Measurements from ENCODE around the gene VGLL4.

Gene VGLL4

GRCh38 chr3:11627612-11628011, 16.1 kb downstream of the VGLL4 start:
- DNase-seq (ENCODE audit: low read depth) = no peak

DNA sequence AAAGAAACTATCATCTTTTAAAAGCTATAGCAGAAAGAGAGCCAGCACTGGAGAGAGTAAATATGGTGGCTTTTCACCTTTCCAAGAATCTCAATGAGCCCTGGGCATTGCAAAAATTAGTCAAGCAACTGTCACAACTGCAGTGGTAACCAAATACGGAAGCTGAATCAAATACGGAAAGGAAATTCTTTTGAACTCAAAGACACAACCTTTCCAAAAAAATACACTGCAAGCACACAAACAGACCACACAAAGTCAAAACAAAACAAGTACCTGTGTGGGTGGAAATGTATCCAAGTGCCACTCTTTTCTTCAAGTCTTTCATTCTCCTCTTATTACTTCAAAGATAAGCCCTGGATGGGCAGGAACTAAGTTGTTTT, 17.6 kb downstream of the VGLL4 start:
- DNase-seq (ENCODE audit: low read depth) = no peak

DNA sequence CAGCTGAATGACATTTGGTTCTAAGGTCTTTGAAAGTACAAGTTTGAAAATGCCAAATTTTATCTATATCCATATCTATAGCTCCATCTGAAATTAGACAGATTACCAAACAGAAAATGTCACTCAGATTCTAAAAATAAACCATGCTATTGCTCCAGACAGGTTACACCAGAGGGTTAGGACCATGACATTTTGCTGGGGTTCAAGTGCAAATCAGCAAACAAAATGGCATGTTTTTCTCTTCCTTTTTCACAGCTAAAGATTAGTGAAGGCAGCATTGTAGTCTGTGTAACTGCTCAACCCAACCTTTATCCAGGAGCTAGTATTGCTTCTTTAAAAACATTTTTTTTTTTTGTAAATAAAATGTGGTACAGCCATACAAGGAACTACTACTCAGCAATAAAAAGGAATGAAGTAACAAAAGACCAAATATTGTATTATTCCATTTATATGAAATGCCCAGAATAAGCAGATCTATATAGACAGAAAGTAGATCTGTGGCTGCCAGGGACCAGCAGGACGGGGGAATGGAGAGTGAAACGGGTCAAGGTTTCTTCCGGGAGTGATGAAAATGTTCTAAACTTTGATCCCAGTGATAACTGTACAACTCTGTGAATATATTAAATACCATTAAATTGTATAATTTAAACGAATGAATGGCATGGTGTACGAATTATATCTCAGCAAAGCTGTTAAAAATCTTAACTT, 18.2 kb downstream of the VGLL4 start:
- DNase-seq (ENCODE audit: low read depth) = no peak

DNA sequence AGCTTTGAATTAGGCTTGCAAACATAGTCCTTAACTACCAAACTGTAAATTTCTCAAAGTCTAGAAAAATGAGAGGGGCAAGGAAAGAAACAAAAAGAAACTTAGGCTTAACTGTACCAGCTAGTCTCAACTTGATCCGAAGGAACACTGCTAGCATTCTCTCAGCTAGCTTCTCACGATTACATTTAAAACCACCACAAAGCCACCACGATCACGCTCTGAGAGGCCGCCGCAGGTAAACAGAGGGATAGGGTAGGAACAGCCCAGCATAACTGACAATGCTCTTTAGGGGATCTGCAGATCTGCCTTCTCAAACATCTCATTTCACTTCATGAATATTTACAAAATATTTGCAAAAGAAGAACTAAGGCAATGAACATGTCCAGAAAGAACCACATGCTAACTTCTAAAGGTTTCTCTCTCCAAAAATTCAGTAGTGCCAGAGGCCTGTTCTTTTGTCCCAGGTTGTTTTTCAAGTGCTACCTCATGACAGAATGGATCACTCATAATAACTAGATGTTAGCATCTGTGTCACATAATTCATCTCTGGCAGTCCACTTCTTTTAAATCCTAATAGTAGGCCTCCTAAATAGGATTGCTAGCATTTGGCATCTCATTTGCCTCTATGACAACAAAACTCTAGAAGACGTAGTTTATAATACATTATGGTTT, 18.9 kb downstream of the VGLL4 start:
- no peak for DNase-seq (ENCODE audit: low read depth)

- peak; percentile 46 for DNase-seq (ENCODE audit: low read depth)
Observed at GRCh38 chr3:11624161-11624560, 19.6 kb downstream of the VGLL4 start.

- DNase-seq (ENCODE audit: low read depth) = no peak
Observed at GRCh38 chr3:11622586-11623550, 20.8 kb downstream of the VGLL4 start.

DNA sequence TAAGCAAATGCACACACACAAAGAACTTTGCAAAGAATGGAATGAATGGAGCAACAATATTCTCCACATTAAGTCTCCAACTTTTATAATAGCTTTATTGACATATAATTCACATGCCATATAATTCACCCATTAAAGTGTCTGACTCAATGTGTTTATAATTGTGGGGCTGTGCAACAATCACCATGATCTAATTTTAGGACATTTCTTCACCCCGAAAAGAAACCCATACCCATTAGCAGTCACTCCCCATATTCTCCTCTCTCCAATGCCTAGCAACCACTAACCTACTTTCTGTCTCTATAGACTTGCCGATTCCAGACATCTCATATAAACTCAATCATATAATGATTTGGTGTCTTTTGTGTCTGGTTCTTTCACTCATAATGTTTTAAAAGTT, 22.6 kb downstream of the VGLL4 start:
- DNase-seq (ENCODE audit: low read depth) = no peak

GRCh38 chr3:11619946-11620652, 23.6 kb downstream of the VGLL4 start:
- no peak for DNase-seq (ENCODE audit: low read depth)

- DNase-seq (ENCODE audit: low read depth) = no peak
Observed at GRCh38 chr3:11619461-11619860, 24.3 kb downstream of the VGLL4 start.

- DNase-seq (ENCODE audit: low read depth) = no peak
Observed at GRCh38 chr3:11618904-11619303, 24.8 kb downstream of the VGLL4 start.

GRCh38 chr3:11616551-11616950, 27.2 kb downstream of the VGLL4 start:
- no peak for DNase-seq (ENCODE audit: low read depth)

DNA sequence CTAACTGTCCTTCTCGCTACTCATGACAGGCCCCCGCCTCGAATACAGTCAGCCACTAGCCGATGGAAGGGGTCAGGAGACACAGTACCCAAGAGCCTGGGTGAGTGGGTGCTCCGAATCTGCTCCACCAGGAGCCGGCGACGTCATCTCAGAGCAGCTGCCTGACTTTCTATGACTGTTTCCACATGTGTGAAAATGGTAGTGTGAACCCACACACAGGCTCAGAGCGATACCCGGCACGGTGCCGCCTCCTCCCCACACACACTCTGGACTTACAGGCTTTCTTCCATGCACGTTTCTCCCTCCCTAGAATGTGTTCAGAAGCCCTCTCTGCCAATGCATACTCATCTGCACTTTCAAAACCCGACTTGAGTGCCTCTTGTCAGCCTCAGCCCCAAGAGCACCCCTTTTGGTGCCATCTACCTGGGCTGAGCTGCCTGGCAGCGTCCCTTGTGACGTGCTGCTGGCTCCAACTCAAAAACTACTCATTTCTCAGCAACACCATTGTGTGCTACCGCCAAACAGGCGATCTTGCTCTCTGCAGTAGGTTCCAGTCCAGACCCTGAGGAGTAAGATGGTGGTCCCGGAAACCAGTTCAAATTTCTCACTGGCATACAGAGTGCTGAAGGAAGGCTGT, 29.7 kb downstream of the VGLL4 start:
- no peak for DNase-seq (ENCODE audit: low read depth)

GRCh38 chr3:11613319-11613718, 30.4 kb downstream of the VGLL4 start:
- no peak for DNase-seq (ENCODE audit: low read depth)

GRCh38 chr3:11612515-11613188, 31.1 kb downstream of the VGLL4 start:
- no peak for DNase-seq (ENCODE audit: low read depth)

DNA sequence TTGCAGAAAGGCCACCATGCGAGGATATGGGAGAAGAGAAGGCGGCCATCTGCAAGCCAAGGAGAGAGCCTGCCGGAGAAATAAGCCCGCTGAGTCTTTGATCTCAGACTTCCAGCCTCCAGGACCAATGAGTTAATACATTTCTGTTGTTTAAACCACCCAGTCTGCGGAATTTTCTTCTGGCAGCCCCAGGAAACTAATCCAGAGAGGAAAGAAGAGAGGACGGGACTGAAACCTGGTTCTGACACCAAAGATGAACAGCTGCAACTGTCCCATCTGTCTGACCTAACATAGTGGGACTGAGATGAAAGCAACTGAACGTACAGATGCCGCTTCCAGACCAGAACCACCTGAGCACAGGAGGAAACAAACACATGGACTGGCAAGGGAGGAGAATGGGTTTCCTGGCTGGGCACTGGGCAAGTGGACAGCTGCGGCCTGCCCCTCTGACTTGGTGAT, 32.3 kb downstream of the VGLL4 start:
- no peak for DNase-seq (ENCODE audit: low read depth)

DNA sequence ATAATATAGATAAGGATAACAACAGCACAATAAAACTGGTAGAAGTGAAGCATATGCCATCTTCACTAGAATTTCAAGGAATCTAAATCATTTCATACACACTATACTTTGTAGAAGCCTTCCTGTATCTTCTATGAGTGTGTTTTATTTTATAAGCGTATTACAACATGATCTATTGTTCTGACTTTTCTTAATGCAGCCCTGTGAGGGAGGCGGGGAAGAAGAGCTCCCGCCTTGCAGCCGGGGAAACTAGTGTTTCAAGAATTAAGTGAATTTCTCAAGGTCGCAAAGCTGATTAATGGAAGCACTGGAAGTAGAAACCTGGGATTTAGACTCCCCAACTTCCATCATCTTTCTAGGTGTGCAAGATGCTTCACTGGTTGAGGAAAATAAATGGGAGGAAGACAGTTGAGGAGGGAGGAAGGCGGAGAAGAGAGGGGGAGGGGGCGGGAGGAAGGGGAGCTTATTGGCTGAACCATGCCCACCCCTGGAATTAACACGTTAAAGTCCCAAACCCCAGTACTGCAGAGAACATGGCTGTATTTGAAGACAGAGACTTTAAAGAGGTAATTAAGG, 32.9 kb downstream of the VGLL4 start:
- no peak for DNase-seq (ENCODE audit: low read depth)

DNA sequence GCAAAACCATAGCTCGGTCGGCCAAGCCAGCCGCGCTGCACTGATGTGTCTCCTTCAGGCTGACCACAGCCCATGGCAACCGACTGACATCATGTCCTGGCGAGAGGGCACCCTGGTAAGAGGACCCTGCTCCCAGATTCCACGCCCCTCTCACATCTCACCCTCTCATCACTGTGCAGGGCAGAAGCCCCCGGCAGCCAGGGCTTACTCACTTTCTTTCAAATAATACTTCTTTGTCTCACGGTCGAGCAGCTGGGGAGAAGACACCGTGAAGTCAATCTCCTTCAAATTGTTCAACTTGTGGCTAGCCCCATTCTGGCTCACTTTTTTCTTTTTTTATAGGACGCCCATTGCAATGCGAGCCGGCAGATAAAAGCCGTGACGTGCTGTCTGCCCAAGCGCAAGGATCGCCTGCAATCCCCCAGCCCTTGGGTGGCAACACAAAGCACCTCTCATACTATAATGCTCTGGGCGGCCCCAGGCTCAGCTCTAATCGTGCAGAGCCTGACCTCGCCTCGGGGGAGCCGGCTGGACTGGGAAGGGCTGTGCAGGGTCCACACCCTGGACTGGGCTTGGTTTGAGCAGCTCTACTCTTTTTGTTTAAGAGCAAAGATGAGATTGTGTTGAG, 33.6 kb downstream of the VGLL4 start:
- DNase-seq (ENCODE audit: low read depth) = no peak

- no peak for DNase-seq (ENCODE audit: low read depth)
Observed at GRCh38 chr3:11609481-11609880, 34.2 kb downstream of the VGLL4 start.

DNA sequence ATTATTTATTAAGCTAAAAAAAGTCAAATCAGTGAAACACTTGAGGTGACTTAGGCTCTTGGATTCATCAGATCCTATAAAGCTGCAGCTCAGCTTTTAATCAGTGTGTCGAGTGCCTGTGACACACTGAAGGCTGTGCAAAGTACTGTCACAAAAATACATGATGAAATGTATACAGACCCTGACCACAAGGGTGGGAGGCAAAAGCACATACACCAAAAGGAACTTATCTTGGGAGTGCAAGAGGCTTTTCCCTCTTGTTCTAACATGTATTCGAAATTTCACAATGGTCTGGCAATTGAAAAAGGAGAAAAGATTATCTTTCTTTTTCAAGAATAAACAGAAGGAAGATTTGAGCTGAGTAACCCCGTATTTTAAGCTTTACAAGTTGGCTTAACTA, 35.9 kb downstream of the VGLL4 start:
- DNase-seq (ENCODE audit: low read depth) = no peak

DNA sequence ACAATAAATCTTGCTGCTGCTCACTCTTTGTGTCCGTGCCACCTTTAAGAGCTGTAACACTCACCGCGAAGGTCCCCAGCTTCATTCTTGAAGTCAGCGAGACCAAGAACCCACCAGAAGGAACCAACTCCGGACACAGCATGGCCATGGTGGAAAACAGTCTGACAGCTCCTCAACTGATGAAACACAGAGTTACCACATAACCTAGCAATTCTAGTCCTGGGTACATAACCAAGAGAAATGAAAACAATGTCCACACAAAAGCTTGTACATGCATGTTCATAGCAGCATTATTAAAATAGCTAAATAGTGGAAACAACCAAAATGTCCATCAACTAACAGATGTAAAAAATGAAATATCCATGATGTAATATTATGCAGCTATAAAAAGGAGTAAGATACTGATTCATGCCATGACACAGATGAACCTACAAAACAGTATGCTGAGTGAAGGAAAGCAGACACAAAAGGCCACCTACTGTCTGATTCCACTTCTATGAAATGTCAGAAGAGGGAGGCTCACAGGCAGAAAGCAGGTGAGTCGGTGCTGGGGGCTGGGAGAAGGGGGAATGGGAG, 36.8 kb downstream of the VGLL4 start:
- DNase-seq (ENCODE audit: low read depth) = no peak

Data from T-helper 22 cell (primary cell).